NCI-H446 treated with DMSO at 0.1 percent for 48 hours (cell line): Measurements from ENCODE around the gene MCM9.

Source experiments
- DNase-seq: peaks from one replicate; lab custom pipeline; 2025; lab: John Stamatoyannopoulos, UW

The MCM9 gene

GRCh38 chr6:118864341-118865099 is 70.4 kb downstream of the MCM9 start:
- DNase-seq: no peak

GRCh38 chr6:118862443-118862842 is 72.5 kb downstream of the MCM9 start:
- DNase-seq: no peak

DNA sequence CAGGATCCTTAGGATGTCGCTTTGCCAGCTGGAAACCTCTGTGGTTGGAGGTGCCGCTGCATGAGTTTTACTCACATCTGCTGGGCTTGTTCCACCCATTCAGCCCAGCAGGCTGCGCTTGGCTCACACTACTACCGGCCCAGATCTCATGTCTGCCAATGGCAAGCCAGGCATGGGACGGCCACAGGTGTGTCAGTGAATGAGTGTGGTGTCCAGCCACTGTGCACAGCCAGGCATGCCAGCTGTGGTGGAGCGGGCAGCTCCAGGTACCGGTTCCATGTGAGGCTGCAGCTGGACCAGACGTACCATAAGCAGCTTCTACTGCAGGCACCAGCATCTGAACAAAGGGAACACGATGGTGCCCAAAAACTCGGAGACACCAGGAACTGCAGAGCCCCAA is 74.1 kb downstream of the MCM9 start:
- no peak for DNase-seq

- no peak for DNase-seq
Measured at GRCh38 chr6:118860363-118860762, 74.6 kb downstream of the MCM9 start.

- no peak for DNase-seq
Measured at GRCh38 chr6:118859517-118860064, 75.4 kb downstream of the MCM9 start.

GRCh38 chr6:118856301-118856700 is 78.7 kb downstream of the MCM9 start:
- DNase-seq: no peak

DNA sequence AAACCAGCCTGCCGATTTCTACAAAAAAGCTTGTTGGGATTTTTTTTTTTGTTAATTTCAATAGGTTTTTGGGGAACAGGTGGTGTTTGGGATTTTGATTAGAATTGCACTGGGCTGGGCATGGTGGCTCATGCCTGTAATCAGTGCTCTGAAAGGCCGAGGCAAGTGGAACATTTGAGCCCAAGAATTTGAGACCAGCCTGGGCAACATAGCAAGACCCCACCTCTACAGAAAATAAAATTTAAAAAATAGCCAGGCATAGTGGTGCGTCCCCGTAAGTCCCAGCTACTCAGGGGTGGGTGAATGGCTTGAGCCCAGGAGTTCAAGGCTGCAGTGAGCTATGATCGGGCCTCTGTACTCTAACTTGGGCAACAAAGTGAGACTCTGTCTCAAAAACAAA is 81.6 kb downstream of the MCM9 start:
- DNase-seq: no peak

- no peak for DNase-seq
Measured at GRCh38 chr6:118844915-118845314, 90.0 kb downstream of the MCM9 start.

- no peak for DNase-seq
Measured at GRCh38 chr6:118843685-118844390, 91.1 kb downstream of the MCM9 start.

DNA sequence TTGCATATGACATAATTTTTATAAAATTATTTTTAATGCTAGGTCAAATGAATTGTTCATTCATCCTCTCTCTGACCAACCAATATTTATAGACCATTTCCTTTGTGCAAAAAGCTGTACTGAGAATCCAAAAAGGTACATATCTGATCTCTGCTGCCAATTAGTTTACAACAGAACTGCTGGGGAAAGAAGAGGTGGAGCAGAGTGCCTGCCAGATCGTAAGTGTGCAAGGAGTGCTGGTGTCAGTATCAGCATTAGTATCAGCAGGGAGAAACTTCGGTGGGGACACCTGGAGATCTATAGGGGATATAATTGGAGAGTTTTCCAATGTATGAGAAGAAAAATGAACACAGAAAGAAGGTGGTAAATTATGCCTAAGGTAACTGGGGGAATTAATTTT is 104.3 kb downstream of the MCM9 start:
- DNase-seq: no peak

DNA sequence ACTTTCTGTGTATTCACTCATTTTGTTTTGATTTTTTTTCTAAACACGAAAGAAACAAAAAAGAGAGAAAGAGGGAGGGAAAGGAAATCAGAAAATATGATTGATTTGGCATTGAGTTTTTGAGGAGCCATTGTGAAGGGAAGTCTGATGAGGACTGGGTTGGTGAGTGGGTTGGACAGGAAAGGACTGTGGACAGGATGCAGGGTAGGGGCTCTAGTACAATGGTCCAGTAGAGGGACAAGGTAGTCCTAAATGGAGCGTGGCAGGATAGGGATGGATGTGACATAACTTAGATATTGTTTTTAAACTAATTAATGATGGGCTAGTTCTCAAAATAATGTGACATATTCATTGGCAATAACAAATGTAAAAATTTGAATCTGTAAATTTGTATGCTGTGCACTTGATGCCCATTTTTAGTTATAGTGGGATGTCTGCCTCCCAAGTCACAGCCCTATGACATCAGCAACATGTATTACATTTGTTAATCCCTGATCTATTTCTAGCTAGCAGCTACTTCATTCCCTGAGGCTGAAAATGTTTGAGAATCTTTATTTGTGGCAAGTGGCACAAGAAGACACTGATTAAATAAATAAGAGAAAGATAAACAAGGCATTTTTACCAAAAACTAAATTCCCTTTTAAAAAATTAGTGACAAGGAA is 105.0 kb downstream of the MCM9 start:
- no peak for DNase-seq

DNA sequence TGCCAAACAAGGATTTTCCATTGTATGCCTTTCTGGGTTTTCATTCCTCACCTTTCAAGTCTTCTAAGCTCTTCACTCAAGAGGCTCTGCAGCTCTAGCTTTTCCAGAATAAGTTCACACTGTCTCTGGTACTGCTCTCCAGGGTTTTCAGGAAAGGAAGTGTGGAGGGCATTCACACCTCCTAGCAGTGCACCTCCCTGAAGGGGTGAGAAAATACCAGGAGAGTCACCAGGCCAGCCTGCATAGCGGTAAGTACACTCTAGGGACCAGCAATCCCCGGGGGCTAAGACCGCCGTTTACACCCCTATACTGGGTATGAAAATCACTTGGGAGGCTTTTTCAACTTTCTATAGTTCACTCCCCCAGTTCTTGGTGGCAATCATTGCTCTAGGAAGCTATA is 108.9 kb downstream of the MCM9 start:
- DNase-seq: no peak

DNA sequence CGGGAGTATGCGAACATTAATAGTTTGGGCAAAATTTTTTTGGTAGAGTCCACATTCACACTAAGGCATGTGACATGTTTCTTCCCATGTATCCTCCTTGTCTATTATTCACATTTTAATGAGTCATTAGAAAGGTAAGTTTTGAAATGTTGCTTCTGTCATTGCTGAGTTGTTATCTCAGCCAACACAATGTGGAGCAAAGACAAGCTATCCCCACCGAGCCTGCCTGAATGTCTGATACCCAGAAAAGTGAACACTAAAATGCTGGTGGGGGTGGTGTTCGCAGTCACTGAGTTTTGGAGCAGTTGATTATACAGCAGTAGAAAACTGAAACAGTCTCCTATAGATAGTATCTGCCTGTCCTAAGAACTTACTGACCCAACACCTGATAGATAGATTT is 109.3 kb downstream of the MCM9 start:
- DNase-seq: no peak

- no peak for DNase-seq
Measured at GRCh38 chr6:118815495-118815894, 119.5 kb downstream of the MCM9 start.

GRCh38 chr6:118813775-118814174 is 121.2 kb downstream of the MCM9 start:
- DNase-seq: no peak

- DNase-seq: no peak
Measured at GRCh38 chr6:118812970-118813369, 122.0 kb downstream of the MCM9 start.

- DNase-seq: no peak
Measured at GRCh38 chr6:118810420-118811027, 124.4 kb downstream of the MCM9 start.

GRCh38 chr6:118808793-118809638 is 125.9 kb downstream of the MCM9 start:
- DNase-seq: no peak

GRCh38 chr6:118804091-118804490 is 130.9 kb downstream of the MCM9 start:
- DNase-seq: no peak

DNA sequence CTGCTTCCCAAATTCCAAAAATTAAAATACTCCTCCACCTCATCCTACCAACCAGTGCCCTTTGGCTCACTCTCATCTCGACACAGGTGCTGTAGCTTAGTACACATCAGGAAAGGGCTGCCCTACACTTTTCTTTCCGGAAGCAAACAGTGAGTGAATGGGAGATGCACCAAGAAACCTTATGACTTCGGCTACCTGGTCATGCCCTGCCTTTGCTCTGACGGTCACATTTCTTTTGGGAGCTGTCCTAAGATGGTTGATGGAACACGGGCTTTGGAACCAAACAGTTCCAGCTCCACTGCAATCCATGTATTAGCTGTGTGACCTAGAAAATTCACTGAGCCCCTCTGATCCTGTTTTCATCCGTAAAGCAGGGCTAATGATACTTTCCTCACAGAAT is 133.7 kb downstream of the MCM9 start:
- DNase-seq: no peak

- DNase-seq: peak; percentile 64
Measured at GRCh38 chr6:118800394-118801071, 134.4 kb downstream of the MCM9 start.
